ENCODE data around the gene BBX.

DNA sequence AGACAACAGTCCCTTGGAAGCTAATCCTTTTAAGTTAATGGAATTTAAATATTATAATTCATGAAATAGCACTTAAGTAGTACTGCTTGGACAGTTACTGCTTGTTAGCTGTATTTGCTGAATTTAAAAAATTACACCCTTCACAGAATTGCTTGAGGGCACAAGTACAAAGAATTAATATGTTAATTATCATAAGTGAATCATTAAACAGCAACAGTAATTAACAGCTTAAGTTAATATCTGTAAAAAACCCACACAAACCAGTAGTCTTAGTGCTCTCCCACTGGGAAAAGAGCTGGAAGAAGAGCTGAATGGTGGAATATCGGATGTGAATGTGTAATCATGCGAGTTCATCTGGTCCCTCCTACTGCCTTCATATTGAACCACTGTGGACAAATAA lies 336.1 kb downstream of the BBX start:
- TF ChIP-seq, protein P1, sequence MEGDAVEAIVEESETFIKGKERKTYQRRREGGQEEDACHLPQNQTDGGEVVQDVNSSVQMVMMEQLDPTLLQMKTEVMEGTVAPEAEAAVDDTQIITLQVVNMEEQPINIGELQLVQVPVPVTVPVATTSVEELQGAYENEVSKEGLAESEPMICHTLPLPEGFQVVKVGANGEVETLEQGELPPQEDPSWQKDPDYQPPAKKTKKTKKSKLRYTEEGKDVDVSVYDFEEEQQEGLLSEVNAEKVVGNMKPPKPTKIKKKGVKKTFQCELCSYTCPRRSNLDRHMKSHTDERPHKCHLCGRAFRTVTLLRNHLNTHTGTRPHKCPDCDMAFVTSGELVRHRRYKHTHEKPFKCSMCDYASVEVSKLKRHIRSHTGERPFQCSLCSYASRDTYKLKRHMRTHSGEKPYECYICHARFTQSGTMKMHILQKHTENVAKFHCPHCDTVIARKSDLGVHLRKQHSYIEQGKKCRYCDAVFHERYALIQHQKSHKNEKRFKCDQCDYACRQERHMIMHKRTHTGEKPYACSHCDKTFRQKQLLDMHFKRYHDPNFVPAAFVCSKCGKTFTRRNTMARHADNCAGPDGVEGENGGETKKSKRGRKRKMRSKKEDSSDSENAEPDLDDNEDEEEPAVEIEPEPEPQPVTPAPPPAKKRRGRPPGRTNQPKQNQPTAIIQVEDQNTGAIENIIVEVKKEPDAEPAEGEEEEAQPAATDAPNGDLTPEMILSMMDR (IDR thresholded peaks at IDR 0.05; ENCODE audit: borderline replicate concordance, extremely low read depth, low read length, poor library complexity, severe bottlenecking), result no peak
- TF ChIP-seq EZH2 (IDR thresholded peaks at IDR 0.05; ENCODE audit: borderline replicate concordance, low read depth, low read length, severe bottlenecking), result no peak

All from DND-41 (cell line).